SK-N-MC (cell line): ENCODE results near the gene GPS1.

ENCODE experiments used
- DNase-seq: peaks from one replicate; pipeline ENCODE4 v3.0.0-alpha.2; 2011; ENCODE audit warnings: low read depth, low spot score
- H3K27ac ChIP-seq: fragments of 200-600 bp; sonication (generic); 2 replicates; pipeline ENCODE4 v1.5.1; 2016; ENCODE audit warnings: mixed run types
- H3K36me3 ChIP-seq: fragments of 200-600 bp; sonication (generic); 2 replicates; pipeline ENCODE4 v1.6.1; 2017; ENCODE audit warnings: antibody characterized with exemption, low read length, mixed read lengths; ENCODE audit not compliant: insufficient read depth
- H3K4me3 ChIP-seq: fragments of 200-600 bp; sonication (generic); 2 replicates; pipeline ENCODE4 v1.5.1; 2016
- H3K9ac ChIP-seq: fragments of 200-600 bp; sonication (generic); 2 replicates; pipeline ENCODE4 v1.8.0; 2017; ENCODE audit warnings: mixed run types, mixed read lengths; ENCODE audit not compliant: insufficient read length
- H3K9me3 ChIP-seq: fragments of 200-600 bp; sonication (generic); 2 replicates; pipeline ENCODE4 v1.6.1; 2017; ENCODE audit warnings: low read depth, mild to moderate bottlenecking, antibody characterized with exemption, low read length, moderate library complexity, mixed read lengths
- EZH2 ChIP-seq: fragments of 200-600 bp; sonication (generic); IDR thresholded peaks from one replicate; pipeline ENCODE4 v1.6.1; 2017; ENCODE audit warnings: antibody characterized with exemption
- FOXP2 ChIP-seq: optimal IDR thresholded peaks from 2 replicates; pipeline ENCODE3; 2011; ENCODE audit warnings: mild to moderate bottlenecking, moderate library complexity; ENCODE audit not compliant: insufficient read depth; ENCODE audit errors: extremely low read length, control extremely low read depth
- POLR2AphosphoS5 ChIP-seq: IDR thresholded peaks from 2 replicates; pipeline ENCODE4 v1.6.1; 2012; ENCODE audit warnings: mild to moderate bottlenecking, low read depth, low read length, borderline replicate concordance

GPS1 gene

GRCh38 chr17:82045936-82046484, 5.7 kb upstream of the GPS1 start:
- no peak for TF ChIP-seq FOXP2
- no peak for TF ChIP-seq EZH2
- TF ChIP-seq POLR2AphosphoS5 = no peak

GRCh38 chr17:82046903-82047302, 4.8 kb upstream of the GPS1 start:
- no peak overlapping the region for H3K4me3 ChIP-seq
- no peak overlapping the region for H3K27ac ChIP-seq
- H3K9ac ChIP-seq = no peak overlapping the region
- no peaks in the 10 kb centered on the region; the same call in 1 of the 2 replicates for H3K36me3 ChIP-seq
- DNase-seq = no peak
- no peak for TF ChIP-seq FOXP2
- no peak for TF ChIP-seq POLR2AphosphoS5
- no peak for TF ChIP-seq EZH2
- no peaks in the 10 kb centered on the region for H3K9me3 ChIP-seq

More at GRCh38 chr17:82045936-82046484, 5.7 kb upstream of the GPS1 start:
- DNase-seq = no peak
- Histone ChIP-seq H3K4me3 (no peak overlapping the region), H3K27ac (0 out of 2 replicates have a peak overlapping the region, but pooled peaks have one; percentile 36), H3K9ac (no peak overlapping the region), H3K36me3 (no peaks in the 10 kb centered on the region; the same call in 1 of the 2 replicates), H3K9me3 (no peaks in the 10 kb centered on the region)

GRCh38 chr17:82047379-82047778, 4.3 kb upstream of the GPS1 start:
- no peak for DNase-seq
- H3K36me3 ChIP-seq = no peaks in the 10 kb centered on the region; the same call in 1 of the 2 replicates
- no peak overlapping the region for H3K4me3 ChIP-seq
- TF ChIP-seq EZH2 (no peak), POLR2AphosphoS5 (no peak), FOXP2 (no peak)
- H3K27ac ChIP-seq = no peak overlapping the region
- no peak overlapping the region for H3K9ac ChIP-seq
- H3K9me3 ChIP-seq = no peaks in the 10 kb centered on the region

GRCh38 chr17:82047914-82048570, 3.7 kb upstream of the GPS1 start:
- no peak overlapping the region for H3K4me3 ChIP-seq
- TF ChIP-seq FOXP2 (no peak), POLR2AphosphoS5 (no peak), EZH2 (no peak)
- H3K9ac ChIP-seq = no peak overlapping the region
- no peak for DNase-seq
- H3K36me3 ChIP-seq = no peaks in the 10 kb centered on the region; the same call in 1 of the 2 replicates
- H3K27ac ChIP-seq = no peak overlapping the region
- H3K9me3 ChIP-seq = no peaks in the 10 kb centered on the region

GRCh38 chr17:82048571-82048971, 3.1 kb upstream of the GPS1 start:
- TF ChIP-seq EZH2 = no peak
- no peak for TF ChIP-seq FOXP2
- TF ChIP-seq POLR2AphosphoS5 = no peak
- Histone ChIP-seq H3K9ac (no peak overlapping the region), H3K27ac (no peak overlapping the region), H3K4me3 (no peak overlapping the region), H3K9me3 (no peaks in the 10 kb centered on the region), H3K36me3 (no peaks in the 10 kb centered on the region; the same call in 1 of the 2 replicates)
- DNase-seq = no peak

- no peak overlapping the region for H3K4me3 ChIP-seq
- no peaks in the 10 kb centered on the region; the same call in 1 of the 2 replicates for H3K36me3 ChIP-seq
- no peak for DNase-seq
- H3K9ac ChIP-seq = no peak overlapping the region
- H3K27ac ChIP-seq = no peak overlapping the region
- TF ChIP-seq FOXP2 (no peak), EZH2 (no peak), POLR2AphosphoS5 (no peak)
- H3K9me3 ChIP-seq = no peaks in the 10 kb centered on the region
Measured at GRCh38 chr17:82049106-82049505, 2.6 kb upstream of the GPS1 start.

- Histone ChIP-seq H3K9ac (no peak overlapping the region), H3K9me3 (no peaks in the 10 kb centered on the region), H3K4me3 (no peak overlapping the region), H3K36me3 (peaks cover under 1% of the 10 kb centered on the region; the same call in 1 of the 2 replicates), H3K27ac (no peak overlapping the region)
- TF ChIP-seq FOXP2 = no peak
- no peak for TF ChIP-seq EZH2
- TF ChIP-seq POLR2AphosphoS5 = no peak
- DNase-seq = no peak
Measured at GRCh38 chr17:82049521-82049971, 2.2 kb upstream of the GPS1 start.

GRCh38 chr17:82050152-82050760, 1.4 kb upstream of the GPS1 start:
- no peak for TF ChIP-seq EZH2
- TF ChIP-seq POLR2AphosphoS5 = no peak
- TF ChIP-seq FOXP2 = no peak
- peaks cover 8% of the 10 kb centered on the region; the same call in 1 of the 2 replicates for H3K36me3 ChIP-seq
- H3K4me3 ChIP-seq = peak overlapping the region; percentile 80
- no peak for DNase-seq
- H3K27ac ChIP-seq = no peak overlapping the region
- peak overlapping the region; percentile 80 for H3K9ac ChIP-seq
- no peaks in the 10 kb centered on the region for H3K9me3 ChIP-seq
